Measurements from ENCODE around the gene CYTL1.
"Not testable (repeated sequence)": the region's sequence is repeated elsewhere in the genome, so short reads cannot be mapped to it uniquely, and the experiment has no call there.

Gene CYTL1

DNA sequence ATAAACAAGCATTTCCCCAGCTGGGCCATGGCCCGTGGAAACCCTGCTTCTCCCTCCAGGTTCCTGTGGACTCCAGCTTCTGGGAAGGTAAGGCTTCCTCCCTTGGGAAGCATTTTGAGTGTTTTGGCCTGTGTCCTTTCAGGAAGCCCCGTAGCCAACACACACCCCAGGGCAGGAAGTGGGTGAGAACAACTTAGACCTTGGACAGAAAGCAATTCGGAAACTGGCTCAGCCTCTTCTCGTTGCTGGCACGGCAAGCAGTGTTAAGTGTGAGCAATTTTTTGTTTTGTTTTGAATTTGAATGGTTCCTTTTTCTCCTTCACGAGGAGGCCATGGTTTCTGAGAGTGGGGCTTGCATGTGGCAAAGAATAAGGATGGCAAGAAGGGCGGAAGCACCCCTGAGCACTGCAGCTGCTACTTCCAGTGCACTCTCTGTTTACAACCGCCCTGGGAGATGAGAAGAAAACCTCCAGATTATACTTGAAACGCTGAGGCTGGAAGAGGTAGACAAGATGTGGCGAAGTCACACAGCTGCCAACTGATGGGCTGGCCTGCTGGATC is 14.1 kb upstream of the CYTL1 start:
- DNase-seq (ENCODE audit: low spot score) = no peak

DNA sequence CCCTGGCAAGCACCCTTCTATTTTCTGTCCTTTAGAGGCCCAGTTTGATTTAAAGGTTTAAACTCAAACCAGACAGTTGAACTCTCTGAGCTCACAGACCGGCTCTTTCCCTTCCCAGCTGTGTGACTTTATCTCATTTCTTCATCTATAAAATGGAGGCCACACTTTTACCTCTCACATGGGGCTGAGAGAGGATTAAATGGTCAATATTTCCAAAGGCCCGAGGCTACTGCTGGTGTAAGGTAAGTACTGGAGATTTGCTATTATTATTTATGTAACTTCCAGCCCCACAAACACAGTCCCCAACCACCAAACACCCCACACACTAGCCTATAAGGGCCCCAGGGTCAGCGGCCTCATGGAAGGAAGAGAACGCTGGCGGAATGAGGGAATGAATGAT is 13.6 kb upstream of the CYTL1 start:
- DNase-seq (ENCODE audit: low spot score) = no peak

DNA sequence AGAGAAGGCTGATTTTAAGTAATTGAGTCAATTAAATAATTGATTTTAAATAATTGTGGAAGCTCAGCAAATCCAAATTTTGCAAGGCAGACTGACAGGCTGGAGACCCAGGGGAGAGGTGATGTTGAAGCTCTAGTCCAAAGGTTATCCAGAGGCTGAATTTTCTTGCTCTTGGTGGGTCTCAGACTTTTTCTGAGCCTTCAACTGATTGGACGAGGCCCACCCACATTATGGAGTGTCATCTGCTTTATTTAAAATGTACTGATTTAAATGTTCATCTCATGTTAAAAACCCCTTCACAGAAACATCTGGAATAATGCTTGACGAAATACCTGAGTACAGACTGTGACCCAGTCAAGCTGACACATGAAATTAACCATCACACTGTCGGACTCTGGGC is 11.7 kb upstream of the CYTL1 start:
- no peak for DNase-seq (ENCODE audit: low spot score)

DNA sequence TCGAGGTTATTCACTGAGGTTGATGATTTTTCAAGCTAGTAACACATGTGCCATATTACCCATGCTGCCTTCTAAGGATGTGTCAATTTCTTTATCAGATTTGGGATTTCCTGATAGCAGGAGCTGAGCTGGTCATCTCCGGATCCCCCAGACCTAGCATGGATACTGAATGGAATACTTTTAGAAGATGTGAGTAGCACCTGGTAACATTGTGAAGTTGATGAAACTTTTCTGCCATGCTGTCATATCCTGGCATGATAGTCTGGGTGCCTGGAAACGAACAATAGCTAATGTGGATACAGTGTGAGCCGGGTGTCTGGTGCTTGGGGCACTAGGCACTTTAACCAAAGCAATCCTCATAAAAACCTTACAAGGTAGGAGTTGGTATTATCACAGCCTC is 11.0 kb upstream of the CYTL1 start:
- DNase-seq (ENCODE audit: low spot score) = no peak

DNA sequence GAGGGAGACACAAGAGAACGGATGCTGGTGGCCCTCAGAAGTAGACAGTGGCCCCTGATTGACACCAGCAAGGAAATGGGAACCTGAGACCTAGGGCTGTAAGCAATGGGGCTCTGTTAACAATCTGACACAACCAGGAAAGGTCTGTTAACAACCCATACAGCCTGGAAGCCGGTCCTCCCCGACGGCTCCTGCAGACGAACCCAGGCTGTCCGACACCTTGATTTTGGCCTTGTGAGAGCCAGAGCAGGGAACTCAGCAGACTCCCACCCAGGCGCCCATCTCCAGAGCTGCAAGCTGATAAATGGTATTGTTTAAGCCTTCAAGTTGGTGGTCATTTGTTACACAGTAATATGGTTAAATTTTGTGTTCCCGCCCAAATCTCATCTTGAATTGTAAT is 10.2 kb upstream of the CYTL1 start:
- no peak for DNase-seq (ENCODE audit: low spot score)

DNA sequence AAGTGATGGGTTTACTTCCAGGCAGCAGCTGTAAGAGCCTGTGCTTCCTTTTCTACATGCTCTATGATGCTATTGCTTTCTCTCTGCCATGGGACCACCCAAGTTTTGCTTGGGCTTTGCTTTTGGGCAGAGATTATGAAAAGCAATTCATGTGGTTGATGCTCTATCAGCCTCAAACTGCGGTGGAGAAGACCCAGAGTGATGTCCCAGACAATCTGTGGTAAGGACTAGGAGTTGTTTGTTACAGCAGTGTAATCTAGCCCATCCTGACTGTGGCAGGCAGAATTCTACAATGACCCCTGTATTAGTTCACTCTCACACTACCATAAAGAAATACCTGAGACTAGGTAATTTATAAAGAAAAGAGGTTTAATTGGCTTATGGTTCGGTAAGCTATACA is 9.2 kb upstream of the CYTL1 start:
- DNase-seq (ENCODE audit: low spot score) = no peak

DNA sequence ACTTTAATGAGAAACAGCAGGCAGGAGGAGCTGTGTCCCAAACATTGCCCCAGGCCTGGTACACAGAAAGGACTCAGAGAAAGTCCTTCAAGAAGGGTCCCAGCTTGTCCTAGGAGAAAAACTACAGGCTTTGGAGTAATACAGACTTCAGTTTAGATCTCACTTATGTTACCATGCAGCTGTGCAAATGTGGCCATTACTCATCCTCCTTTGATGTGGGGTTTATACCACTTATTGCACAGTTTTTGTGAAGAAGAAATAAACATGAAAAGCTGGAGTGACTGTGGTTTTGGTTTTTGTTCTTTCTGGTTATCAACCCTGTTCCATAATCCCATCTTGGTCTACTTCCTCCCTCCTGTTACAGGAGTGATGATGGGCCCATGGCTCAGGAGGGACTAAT is 8.1 kb upstream of the CYTL1 start:
- no peak for DNase-seq (ENCODE audit: low spot score)

DNA sequence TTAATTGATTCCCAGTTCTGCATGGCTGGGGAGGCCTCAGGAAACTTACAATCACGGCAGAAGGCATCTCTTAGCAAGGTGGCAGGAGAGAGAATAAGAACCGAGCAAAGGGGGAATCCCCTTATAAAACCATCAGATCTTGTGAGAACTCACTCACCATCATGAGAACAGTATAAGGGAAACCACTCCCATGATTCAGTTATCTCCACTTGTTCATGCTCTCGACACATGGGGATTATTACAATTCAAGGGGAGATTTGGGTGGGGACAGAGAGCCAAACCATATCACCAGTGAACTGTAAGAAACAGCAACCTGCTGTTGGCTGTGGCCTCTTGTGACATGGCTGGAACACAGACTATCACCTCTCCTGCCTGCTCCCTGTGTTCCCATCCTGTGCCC is 7.1 kb upstream of the CYTL1 start:
- DNase-seq (ENCODE audit: low spot score) = no peak

DNA sequence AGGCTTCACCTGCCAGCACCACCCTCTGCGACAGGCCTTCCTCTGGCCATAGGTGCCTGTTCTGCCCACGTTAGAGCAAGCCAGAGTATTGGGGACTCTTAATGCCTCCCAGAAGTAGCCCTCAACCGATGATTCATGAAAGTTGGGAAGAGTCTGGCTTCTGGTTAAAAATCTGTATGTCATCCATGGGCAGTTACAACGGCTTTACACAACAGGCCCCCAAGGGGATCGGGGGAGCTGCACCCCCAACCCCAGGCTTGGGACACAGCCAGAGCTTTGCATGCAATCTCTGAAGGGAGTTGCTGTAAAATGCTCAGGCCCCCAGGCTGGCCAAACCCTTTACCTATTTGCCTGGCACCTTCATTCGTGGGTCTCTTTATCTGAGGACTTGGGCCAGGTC is 5.4 kb upstream of the CYTL1 start:
- DNase-seq (ENCODE audit: low spot score) = no peak

DNA sequence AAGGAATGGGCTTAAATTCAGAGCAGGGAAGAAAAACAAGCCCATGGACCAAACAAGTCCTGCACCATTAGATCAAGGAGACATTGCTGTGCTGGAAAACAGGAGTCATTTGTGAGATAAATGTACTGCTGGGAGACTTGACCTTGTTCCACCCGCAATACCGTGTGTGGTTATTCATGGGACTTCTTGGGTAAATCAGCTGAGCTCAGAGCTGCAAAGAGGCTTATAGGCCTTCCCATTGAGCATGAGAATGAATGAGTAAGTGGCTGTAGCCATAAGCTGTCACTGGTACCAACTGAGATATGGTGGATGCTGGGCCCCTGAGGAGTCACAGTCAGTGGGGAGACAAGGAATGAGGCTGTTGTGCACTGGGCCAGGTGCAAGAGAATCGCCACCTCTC is 2.3 kb upstream of the CYTL1 start:
- DNase-seq (ENCODE audit: low spot score) = no peak

DNA sequence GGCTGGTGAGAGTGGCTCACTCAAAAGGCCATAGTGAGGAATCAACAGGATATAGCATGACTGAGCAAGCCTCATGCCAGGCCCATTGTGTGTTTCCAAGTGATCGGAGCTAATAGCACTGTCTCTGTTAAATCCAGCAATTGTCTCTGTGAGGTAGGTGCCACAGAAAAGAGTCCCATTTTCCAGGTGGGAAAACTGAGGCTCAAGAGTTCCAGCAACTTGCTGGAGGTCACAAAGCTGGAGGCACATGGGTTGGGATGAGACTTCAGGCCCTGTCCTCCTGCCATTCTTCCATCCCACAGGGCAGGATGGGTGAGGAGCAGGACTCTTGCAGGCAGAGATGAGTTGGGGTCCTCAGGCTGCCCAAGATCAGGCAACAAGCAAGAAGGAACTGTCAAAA is 1.1 kb upstream of the CYTL1 start:
- no peak for DNase-seq (ENCODE audit: low spot score)

DNA sequence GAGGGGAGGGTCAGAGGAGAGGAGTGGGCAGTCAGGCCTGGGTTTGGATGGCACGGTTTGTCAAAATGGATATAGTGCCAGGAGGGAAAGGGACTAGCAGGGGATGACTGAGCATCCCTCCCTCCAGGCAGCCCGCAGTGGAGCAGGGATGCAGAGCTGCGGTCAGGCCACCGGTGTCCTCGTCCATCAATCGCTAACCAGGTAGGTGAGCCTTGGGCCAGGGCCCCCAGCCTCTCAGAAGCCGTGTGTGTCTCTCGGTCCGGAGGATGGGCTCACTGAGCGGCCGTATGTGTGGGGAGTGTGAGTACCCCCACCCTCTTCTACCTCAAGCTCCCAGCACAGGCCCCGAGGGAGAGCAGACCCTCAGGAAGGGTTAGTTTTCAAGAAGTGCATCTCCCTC is 538 bp upstream of the CYTL1 start:
- DNase-seq (ENCODE audit: low spot score) = no peak

DNA sequence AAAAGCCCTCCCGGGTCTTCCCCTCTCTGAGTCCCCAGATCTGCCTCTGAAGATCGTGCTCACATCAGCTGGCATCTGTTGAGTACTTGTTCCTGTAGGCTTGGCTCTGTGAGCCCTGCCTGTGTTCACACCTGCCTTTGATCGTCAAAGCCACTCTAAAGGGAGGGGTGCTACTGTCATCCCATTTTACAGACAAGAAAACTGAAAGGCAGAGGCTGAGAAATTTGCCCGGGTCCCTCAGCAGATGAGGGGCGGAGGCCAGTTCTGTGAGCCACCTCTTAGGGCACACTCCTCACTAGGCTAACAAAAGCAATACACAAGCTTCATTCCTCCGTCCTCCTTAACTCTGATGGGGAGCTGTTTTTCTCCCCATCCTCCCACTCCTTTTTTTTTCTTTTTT is 655 bp downstream of the CYTL1 start:
- DNase-seq (ENCODE audit: low spot score) = no peak

DNA sequence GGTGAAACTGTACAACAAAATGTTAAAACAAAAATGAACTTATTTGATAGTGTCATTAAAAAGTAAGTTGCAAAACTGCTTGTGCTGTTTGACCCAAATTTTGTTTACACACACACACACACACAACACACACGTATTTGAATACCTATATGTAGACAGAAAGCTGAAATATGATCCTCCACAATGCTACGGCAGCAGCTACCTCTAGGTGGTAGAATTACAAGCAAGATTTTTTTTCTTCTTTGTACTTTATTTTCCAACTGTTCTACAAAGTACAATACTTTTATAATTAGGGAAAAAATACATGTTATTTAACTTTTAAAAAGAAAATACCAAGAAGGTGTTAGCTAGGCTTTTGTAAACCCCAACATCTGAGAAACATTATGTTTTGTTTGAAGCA is 1.2 kb downstream of the CYTL1 start:
- DNase-seq (ENCODE audit: low spot score) = no peak

DNA sequence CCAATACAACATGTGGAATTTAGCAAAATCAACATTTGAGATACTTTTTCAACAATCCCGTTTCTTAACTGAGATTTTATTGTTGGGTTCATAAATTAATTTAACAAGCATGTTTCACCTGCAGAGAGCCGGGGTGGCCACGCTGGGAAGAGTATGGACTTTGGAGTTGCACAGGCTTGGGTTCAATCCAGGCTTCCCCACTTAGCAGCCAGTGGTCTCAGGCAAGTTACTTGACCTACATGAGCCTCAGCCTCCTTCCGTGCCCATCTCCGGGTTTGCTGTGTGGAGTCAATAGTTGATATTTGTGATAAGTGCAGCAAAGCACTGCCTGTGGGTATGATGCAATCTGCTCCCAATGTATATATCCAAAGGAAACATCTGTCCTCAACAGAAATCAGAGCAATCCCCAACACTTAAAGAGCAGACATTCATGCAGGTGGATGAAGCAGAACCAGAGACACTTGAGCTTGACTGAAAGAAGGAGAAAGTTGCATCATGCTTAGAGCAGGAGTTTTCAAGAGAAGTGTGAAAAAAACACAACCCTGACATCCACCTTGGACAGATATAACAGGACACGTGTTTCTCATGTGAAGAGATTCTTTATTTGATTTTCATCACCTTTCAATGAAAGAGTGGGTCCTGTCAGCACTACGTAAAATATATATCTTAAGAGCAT is 5.1 kb downstream of the CYTL1 start:
- DNase-seq (ENCODE audit: low spot score) = no peak

DNA sequence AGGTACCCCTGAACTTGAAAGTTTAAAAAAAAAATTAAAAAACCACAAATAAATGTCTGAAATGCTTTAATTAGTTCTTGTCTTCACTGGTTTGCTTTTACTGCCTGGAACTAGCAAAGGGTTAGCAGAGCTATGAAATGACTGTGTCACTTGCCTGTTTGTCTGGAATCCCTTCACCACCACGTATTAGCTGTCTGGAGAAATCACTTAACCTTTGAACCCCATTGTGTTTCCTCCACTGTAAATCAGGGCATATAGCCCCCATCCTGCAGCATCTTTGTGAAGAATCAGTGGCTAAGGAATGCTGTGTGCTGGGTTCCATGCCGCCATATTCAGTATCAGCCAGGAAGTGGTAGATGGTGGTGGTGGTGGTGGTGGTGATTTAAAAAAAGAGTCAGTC is 6.3 kb downstream of the CYTL1 start:
- DNase-seq (ENCODE audit: low spot score) = no peak

DNA sequence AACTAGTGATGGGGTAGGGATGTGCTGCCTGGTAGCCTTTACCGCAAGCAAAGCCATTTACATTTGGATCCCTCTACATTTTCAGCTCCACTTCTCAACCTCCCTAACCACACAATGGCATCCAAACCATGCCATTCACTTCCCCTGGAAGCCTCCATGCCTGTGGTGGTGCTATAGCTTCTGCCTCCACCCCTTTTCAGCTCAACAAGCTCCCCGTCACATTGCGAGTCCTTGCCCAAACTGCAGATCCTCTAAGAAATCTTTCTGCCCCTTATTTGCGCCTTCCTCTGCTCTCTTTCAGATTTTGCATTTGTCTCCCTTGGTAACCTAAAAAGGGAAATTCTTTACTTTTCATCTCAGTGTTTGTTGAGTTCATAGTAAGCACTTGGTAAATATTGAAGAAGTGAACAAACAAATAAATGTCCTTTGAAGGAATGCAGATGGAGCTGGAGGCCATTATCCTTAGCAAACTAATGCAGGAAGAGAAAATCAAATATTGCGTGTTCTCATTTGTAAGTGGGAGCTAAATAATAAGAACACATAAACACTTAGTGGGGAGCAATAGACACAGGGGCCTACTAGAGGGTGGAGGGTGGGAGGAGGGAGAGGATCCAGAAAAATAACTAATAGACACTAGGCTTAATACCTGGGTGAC is 6.9 kb downstream of the CYTL1 start:
- no peak for DNase-seq (ENCODE audit: low spot score)

DNA sequence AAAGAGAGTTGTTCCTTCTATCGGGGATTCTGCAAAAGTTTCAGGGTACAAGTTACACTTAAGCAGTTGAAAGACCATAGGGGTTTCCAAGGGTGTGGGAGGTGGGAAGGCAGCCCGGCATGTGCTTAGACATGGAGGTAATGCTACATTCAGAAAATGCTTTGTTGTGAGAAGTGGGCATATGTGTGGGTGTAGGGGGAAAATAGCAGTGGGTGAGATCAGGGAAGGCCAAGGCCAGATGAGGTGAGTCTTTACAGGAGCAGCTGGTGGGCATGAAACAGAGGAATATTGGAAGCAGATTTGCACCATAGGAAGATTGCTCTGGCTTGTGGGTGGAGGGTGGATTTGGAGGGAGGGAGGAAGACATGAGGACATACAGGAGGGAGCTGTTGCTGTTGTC is 8.3 kb downstream of the CYTL1 start:
- no peak for DNase-seq (ENCODE audit: low spot score)

DNA sequence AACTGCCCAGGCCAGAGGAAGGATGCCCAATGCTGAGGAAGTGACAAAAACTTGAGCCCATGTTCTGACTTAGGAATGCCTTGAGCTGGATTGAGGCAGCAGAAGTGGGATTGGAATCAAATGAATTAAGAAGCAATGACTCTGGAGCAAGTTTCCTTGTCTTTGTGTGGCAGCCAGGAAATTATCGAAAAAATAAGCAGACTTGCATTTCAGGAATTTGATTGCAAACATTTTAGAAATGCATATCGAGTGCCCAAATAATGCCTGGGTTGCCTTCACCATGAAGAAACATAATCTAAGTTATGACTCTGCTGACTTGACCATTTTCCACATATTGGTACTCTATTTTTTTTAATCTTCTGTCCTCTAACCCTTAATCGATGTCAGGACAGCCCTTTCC is 9.5 kb downstream of the CYTL1 start:
- DNase-seq (ENCODE audit: low spot score) = no peak

DNA sequence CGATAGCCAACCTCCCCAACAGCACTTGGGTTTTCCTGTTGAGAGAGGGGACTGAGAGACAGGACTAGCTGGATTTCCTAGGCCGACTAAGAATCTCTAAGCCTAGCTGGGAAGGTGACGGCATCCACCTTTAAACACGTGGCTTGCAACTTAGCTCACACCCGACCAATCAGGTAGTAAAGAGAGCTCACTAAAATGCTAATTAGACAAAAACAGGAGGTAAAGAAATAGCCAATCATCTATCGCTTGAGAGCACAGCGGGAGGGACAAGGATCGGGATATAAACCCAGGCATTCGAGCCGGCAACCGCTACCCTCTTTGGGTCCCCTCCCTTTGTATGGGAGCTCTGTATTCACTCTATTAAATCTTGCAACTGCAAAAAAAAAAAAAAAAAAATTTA is 12.3 kb downstream of the CYTL1 start:
- DNase-seq (ENCODE audit: low spot score) = not testable (repeated sequence)

DNA sequence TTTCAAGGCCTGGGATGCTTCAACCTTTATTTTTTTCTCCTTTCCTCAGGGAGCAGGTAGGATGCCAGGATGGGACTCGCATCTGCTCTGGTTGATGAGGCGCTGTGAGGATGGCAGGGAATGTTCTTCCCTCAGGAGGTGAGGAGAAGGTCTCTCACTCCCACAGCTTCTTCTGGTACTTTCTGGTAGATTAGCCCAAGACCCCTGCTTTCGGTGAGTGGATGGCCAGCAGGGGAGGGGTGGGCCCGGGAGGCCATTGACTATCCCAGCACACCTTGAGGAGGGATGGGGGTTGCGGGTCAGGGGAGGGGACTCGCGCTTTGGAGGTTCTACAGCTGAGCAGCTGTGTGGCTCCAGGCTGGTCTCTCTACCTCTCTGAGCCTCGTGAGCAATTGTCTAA is 14.8 kb downstream of the CYTL1 start:
- no peak for DNase-seq (ENCODE audit: low spot score)

DNA sequence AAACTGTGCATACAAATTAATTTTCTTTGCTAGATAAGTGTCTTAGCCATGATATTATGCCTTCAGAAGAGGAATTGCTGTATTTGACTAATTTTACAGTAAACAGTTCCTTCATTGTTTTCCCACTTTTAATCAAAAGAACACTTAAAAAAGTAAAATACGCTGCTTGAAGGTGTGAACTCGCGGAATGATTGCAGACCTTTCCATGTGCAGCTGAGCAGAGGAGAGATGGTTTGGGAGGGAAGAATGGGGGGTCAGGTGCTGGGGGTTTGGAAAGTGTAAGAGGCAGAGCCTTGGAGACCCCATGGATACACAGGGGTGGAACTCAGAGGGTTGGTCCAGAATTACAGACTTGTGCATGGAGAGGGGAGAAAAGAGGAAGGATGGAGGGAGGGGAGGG is 15.3 kb downstream of the CYTL1 start:
- no peak for DNase-seq (ENCODE audit: low spot score)

DNA sequence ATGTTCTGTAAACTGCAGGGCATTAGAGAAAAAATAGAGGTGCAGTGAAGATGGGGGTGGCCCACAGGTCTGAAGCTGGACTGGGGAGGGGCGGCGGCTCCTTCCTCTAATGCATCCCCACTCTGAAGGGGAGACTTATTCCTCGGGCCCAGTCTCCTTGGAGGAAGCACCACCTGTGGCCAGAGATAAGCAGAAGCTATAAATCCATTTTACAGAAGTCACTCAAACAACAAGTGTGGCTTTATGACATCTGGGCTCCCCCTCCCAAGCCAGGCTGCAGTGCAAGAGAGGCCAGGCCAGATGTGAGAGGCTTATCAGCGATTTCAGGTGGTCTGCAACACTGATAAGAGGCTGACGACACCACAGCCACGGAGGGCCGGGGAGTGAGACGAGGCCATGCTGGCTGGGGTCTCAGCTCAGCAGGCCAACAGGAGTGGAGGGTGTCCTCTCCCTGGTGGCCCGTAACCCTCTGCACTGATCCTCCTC is 15.8 kb downstream of the CYTL1 start:
- DNase-seq (ENCODE audit: low spot score) = no peak

DNA sequence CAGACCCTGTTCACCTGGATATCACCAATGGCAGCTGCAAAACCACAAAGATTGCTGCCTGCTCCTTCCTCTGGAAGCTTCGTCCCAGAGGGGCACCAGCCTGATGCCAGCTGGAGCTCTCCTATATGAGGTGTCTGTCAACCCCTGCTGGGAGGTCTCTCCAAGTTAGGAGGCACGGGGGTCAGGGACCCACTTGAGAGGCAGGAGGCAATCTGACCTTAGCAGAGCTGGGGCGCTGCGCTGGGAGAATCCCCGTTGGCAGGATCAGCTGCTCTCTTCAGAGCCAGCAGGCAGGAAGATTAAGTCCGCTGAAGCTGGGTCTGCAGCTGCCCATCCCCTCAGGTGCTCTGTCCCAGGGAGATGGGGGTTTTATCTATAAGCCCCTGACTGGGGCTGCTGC is 17.6 kb downstream of the CYTL1 start:
- not testable (repeated sequence) for DNase-seq (ENCODE audit: low spot score)

Measured in cerebellar cortex (tissue), 1 donor.